GM19035 (cell line): Measurements from ENCODE around the gene DELE1.
"Not testable (repeated sequence)": the region's sequence is repeated elsewhere in the genome, so short reads cannot be mapped to it uniquely, and the experiment has no call there.

Experiments
- ATAC-seq: cut with Tn5 transposase; IDR thresholded peaks from one replicate; pipeline ENCODE4 v1.9.1; 2021; ENCODE audit not compliant: unreplicated experiment

Gene DELE1

DNA sequence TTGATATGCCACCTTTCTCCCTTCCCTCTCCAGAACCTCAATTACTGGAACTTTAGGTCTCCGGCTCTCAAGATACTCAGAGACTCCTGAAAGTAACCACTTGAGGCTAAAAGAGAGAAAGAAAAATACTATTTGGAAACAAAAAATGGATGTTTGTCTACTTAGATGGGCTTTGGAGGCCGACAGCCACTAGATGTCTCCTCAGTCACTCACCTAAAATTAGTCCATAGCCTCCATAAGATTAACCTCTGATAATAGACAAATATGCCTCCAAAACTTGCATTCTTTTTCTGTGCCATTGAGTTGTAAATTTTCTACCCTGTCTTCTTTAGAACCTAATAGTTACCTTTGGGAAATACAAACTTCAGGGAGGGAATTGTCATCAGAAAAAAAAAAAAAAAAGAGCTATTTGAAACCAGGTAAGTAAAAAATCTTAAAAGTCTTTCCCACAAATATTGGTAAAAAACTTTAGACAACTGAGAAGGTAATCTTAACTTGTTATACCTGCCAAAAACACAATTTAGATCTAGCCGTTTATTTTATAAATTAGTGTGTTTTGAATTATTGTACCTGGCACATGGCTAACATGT, 34.3 kb upstream of the DELE1 start:
- ATAC-seq, result no peak

DNA sequence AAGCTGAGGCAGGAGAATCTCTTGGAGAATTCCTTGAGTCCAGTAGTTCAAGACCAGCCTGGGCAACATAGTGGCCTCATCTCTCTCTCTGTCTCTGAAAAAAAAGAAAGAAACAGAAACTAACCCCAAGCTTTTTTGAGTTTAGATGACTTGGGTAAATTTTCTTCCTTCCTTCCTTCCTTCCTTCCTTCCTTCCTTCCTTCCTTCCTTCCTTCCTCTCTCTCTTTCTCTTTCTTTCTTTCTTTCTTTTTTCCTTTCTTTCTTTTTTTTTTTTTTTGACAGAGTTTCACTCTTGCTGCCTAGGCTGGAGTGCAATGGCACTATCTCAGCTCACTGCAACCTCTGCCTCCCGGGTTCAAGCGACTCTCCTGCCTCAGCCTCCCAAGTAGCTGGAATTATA, 33.2 kb upstream of the DELE1 start:
- ATAC-seq, result not testable (repeated sequence)

DNA sequence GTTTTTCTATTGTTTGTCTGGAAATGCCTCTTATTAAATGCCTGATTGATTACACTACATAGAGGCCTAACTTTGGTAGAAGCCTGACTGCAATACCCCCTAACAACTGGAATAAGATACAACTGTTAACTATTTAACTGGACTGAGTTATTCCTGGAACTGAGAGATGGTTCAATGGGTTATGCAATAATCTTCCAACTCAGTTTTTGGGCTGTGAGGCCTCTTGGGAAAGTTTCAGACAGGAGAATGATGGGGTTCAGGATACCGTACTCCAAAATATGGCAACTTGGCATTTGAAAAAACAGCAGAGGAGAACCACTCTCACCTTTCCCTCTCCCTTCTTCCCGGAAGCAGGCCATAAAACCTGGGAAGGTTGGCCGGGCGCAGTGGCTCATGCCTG, 26.2 kb upstream of the DELE1 start:
- no peak for ATAC-seq

DNA sequence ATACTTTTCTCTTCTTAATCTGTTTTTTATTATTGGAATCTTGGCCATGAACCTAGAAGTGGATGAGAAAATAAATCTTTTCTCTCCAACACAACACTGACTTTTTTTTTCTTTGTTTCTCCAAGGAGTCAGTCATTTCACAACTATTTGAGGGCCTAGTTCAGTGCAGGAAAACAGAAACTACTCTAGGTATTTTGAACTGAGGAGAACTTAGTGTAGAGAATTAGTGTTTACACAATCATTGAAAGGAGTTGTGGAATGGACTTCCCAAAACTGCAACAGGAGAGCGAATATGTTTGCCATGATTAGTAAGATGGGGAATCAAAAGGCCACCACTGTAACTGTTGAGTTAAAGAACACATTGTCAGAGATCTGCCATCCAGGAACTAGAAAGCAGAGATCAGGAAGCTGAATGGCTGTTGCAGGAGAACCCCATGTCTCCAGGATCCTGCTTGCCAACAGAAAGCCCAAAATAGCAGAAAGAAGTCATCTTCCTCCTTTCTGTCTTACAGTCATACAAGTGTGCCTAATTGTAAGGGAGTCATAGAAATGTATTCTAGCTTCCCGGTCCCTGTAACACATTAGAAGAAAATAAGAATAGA, 25.1 kb upstream of the DELE1 start:
- ATAC-seq, result no peak

DNA sequence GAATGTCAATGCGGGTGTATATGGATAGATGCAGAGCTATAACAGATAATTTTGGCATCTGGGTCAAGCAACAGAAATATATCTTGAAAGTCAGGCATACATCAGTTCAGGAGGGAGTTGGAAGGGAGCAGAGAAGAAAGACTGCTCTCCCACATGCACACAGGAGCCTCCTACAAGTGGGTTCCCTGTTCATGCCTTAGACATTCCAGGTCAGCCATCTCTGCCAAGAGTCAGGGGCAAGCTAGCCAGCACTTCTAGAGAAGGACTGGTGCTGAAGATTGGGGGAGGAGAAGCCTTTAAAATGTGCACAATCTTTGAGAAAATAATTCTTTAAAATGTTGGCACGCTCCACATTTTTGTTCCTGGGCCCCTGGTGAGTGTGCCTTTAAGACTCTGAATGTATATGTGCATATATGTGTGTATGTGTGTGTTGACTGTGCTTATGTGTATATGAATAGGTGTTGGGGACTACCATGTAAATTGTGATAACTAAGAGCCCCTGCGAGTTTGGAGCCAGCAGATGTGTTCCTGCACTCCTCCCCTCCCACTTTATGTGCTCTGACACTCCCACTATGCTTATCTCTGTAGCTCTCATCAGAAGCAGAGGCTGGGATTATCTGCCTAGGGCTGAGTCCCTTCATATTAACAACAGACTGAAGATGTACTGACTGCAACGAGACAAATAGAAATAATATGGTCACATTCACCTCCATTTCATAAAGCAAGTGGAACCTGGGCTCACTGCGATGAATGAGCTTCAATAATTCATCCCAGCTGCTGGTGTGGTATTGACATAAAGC, 21.5 kb upstream of the DELE1 start:
- no peak for ATAC-seq

DNA sequence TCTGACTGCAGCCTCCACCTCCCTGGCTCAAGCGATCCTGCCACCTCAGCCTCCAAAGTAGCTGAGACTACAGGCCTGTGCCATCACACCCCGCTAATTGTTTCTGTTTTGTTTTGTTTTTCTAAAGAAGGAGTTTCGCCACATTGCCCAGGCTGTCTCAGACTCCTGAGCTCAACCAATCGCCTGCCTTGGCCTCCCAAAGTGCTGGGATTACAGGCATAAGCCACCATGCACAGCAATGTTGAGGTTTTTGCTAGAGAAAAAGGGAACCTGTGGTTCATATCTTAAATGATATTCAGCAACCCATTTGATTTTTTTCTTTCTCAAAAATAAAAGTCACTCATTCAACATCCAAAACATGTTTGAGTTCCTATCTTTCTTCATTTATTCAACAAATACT, 20.4 kb upstream of the DELE1 start:
- ATAC-seq, result no peak

DNA sequence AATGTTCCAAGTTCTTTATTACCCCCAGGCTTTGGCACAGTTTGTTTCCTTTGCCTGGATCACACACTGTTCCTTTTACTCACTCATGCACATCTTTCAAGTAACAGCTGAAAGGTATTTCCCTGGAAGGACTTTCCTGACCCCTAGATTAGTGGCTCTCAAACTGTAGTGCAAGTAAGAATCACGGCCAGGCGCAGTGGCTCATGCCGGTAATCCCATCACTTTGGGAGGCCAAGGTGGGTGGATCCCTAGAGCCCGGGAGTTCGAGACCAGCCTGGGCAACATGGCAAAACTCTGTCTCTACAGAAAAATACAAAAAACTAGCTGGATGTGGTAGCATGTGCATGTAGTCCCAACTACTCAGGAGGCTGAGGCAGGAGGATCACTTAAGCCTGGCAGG, 19.1 kb upstream of the DELE1 start:
- no peak for ATAC-seq

DNA sequence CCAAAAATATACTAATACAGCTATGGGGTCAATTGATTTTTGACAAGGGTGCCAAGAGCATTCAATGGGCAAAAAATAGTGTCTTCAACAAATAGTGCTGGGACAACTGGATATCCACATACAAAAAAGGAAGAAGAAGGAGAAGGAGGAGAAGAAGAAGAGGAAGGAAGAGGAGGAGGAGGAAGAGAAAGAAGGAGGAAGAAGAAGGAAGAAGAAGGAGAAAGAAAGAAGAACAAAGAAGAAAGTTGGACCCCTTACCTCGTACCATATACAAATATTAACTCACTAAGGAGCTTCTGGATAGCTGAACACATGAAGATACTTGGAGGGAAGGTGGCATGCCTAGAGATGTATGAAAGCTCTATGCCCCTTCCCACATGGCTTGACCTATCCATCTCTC, 17.2 kb upstream of the DELE1 start:
- ATAC-seq, result no peak

DNA sequence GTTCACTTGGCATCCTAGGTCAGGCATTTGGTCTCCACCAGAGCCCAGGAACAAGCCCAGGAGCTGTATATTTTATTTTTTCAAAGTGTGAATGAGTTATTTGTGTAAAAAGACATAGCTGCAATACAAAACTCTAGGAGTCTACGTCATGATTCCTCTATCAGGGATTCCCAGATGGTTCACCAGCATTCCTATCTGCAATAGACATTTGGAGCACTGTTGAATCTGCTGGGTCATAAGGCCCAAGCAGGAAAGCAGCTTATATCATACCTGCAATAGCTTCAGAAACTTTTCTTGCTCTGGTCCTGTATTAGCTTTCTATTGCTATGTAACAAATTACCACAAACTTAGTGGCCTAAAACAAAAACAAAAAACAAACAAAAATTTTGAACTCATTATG, 16.7 kb upstream of the DELE1 start:
- ATAC-seq, result no peak

DNA sequence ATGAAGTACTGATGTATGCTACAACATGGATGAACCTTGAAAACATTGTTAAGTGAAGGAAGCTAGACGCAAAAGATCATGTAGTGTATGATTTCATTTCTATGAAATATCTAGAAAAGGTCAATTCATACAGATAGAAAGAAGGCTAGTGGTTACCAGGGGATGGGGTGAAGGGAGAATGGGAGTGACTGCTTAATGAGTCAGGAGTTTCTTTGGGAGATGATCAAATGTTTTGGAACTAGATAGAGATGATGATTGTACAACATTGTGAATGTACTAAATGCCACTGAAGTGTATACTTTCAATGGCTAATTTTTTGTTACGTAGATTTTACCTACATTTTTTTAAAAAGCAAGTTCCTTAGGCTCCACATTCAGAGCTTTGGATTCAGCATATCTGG, 14.9 kb upstream of the DELE1 start:
- no peak for ATAC-seq

DNA sequence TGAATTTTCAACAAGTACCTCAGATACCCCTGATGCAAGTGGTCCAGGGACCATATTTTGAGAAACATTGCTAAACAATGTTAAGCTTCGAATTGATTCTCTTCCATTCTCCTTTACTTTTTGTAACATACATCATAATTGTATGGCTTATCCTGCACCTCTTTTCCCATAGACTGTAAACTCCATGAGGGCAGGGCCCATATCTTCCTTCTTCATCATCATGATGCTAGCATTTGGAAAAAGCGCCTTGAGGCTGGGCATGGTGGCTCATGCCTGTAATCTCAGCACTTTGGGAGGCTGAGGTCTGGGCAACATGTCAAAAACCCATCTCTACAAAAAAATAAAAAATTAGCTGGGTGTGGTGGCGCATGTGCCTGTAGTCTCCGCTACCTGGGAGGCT, 14.5 kb upstream of the DELE1 start:
- ATAC-seq, result no peak

DNA sequence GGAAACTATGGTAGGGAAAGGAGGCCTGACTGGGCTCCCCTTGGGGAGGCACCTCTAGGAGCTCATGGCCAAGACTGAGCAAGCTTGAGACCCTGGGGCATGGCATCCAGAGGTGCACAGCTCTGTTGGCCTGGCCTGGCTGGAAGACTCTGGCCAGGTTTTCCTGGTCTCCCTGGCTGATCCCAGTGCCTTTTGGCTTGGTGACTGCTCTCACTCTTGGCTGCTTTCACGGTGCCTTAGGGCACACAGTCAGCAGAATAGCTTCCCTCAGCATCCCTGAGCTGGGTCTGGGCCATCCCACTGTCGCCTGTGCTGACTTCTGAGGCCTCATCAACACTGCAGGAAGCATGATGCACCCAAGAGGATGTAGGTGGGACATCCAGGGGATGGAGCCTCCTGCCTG, 13.4 kb upstream of the DELE1 start:
- ATAC-seq, result no peak

DNA sequence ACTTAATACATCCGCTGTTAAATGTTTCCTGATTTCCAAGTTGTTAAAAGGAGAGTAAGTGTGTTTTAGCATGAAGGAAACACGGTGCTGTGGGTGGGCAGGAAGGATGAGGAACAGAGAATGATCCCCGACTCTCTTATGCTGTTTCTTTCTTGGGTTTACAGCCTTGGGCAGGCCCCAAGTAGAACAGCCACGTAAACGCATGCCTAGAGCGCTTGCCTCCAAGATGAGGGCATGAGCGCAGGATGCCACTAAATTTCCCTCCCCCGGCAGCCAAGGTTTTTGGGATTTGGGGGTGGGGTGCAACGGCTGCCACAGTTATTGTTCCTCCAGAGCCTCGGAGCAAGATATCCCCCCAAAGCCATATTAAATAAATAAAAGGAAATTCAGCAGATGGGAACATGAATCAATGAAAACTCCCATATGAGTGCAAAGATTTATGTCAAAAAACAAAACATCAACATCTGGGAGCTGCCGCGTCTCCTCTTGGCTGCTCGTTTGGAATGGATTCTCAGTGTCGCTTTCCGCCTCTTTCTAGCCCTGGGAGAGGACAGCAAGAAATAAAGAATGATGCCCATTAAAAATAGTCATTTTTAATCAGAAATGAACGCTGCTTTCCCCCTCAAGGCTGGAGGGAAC, 10.0 kb upstream of the DELE1 start:
- no peak for ATAC-seq

DNA sequence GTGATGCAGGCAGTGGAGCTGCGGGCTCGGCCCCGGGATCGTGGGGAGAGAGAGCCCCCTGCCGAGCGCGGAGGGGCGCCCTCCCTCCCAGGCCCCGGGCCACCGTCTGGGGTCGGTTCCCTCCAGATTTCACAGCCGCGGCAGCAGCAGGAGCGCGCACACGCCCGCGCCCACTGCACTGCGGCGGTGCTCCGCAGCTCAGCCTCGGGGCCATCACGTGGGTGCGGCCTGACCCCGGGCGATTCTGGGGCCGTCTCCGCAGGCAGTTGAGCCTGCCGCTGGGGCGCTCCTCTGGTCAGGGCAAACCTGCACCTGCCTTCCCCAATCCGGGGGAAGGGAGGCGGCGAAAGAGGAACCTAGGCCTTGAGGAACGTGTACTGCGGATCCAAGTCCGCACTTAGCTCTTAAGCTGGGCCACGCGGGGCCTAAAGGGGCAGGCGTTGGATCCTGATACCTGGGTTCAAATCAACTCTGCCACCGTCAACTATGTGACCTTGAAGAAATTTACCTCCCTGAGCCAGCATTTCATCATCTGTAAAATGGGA, 9.4 kb upstream of the DELE1 start:
- peak; percentile 72 for ATAC-seq

DNA sequence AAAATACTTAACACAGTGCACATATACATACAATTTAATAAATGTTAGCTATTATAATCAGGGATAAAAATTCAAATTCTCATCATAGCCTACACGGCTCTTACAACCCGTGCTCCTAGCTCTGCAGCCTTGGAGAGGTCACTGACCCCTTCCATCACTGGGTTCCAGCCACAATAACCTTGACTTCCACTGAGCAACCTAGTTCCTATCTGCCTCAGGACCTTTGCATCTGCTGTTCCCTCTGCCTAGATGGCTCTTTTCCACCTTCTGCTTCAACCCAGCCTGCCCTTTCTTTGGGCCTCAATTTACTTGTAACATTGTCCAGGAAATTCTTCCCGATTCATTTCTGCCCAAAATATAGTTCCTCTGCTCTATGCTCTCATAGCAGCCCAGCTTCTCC, 8.9 kb upstream of the DELE1 start:
- ATAC-seq, result no peak

DNA sequence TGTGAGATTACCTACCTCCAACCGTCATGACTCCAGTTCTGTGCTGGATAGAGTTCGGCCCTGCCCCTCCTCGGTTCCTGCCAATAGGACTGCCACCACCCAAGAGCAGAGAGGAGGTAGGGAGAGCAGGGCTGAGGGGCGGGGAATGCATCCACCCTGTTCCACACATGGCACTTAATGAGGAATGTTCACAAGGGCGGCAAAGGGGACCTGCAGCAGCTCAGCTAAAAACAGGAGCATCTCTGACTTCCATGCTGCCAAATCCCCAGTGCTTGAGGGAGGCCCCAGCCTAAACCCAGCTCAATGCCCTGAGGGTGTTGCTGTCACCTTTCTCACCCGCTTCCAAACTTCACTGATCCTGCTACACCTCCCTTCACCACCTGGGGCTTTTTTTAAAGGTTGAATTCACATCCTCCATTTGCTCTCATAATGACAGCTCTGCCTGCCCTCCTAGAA, 7.8 kb upstream of the DELE1 start:
- ATAC-seq, result no peak

DNA sequence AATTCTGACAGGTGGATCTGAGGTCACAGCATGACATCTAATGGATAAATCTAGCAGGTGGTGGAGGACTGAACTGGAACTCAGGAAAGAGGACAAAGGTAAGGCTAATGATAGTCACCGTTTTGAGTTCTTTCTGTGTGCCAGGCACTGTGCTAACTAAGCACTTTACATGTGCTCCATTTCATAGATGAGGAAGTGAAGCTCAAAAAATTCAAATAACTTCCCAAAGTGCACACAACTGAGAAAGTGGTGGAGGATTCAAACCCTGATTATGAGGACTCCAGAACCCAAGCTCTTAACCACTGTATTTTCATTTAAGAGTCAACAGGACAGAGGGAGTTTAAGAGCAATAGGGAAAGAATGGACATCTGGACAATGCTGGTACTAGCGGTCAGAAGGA, 7.1 kb upstream of the DELE1 start:
- ATAC-seq, result no peak

DNA sequence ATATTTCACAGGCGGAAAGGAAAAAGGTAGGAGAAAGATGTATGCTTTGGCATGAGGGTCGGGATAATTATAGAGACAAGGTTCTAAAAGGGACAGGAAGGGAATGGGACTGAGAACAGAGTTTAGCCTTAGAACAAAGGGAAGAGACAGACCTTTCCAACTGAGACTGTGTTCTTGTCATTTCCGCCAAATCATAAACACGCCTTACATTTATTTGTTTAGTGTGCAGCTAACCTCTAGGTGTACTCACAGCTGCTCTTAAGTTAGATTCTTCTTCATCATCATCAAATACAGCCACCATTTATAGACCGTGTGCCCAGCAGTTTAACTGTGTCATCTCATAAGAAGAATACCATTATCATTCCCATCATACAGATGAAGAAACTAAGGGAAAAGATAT, 5.9 kb upstream of the DELE1 start:
- ATAC-seq, result no peak

DNA sequence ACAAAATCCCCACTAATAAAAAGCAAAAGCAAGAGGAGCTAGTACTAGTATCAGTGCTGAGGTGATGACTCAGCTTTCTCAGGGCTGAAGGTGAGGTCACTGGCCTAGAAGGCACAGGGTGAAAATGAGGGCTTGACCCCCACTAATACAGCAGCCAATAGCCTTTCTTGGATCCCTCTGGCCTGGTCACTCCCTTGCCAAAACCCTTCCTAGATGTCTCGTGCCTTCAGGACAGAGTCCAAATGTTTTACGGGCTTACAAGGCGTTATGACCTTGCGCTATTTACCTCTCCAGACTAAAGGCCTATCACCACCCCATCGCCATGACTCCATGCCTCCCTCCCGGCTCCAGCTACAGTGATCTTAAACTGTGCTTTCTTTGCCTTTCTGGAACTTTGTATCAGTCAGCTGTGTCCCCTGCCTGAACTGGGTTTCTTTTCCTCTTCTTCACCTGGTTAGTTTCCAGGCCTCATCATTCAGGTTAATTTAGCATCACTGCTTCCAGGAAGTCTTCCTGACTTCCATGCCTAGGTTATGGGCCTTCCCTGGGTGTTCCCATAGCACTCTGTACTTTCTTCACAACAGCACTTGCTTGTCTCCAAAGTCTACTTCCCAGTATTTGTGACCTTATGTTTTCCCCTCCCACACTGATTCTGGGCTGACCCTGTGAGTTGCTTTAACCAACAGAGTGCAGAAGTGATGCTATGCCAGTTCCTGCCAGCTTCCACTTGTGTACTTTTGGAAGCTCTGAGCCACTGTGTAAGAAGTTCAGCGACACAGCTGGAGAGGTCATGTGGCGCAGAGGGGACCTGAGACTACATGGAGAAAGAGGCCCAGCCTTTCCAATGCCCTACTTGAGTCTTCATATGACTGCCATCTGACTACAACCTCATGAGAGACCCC, 4.2 kb upstream of the DELE1 start:
- ATAC-seq, result no peak

DNA sequence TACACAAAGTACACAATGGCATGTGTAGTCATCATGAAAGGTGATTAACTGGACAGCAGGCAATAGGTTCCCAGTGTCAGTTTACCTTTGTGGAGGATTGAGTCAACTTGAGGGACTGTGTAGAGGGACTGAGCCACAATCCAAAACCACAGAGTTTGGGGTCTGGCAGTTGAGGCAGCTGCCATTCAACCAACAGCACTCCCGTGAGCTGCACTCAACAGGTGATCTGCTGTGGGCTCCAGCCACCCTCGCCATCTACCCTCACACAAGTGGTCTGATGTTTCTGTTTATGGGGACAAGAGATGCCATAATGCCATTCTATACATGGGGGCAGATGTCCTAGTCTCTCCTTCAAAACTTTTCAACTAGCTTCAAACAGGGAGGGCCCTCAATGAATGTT, 2.9 kb upstream of the DELE1 start:
- ATAC-seq, result no peak
